H9 (cell line): ENCODE results near the gene SH3RF3. TPM values are rescaled to one million over a fixed set of nuclear protein-coding genes. Genes with fewer than 3 reads are reported as not detected.

ENCODE experiments used
- DNase-seq: peaks from one replicate; pipeline ENCODE4 v3.0.0-alpha.2; 2017
- H2AFZ ChIP-seq: one replicate; pipeline ENCODE4 v1.6.1; 2013; ENCODE audit warnings: mild to moderate bottlenecking, low read length, control low read depth, moderate library complexity
- H2AK5ac ChIP-seq: 2 replicates; pipeline ENCODE4 v1.6.1; 2013; ENCODE audit warnings: low read length, control low read depth, mixed read lengths; ENCODE audit not compliant: insufficient read length
- H2BK120ac ChIP-seq: one replicate; pipeline ENCODE4 v1.6.1; 2013; ENCODE audit warnings: low read depth, mild to moderate bottlenecking, low read length, control low read depth, inconsistent platforms; ENCODE audit not compliant: poor library complexity, severe bottlenecking
- H2BK12ac ChIP-seq: 2 replicates; pipeline ENCODE4 v1.6.1; 2013; ENCODE audit warnings: low read length, control low read depth, mixed read lengths, low read depth; ENCODE audit not compliant: insufficient read length
- H2BK15ac ChIP-seq: 2 replicates; pipeline ENCODE4 v1.6.1; 2013; ENCODE audit warnings: low read depth, low read length, control low read depth
- H2BK20ac ChIP-seq: one replicate; pipeline ENCODE4 v1.6.1; 2013; ENCODE audit warnings: low read depth, mild to moderate bottlenecking, low read length, control low read depth, inconsistent platforms; ENCODE audit not compliant: poor library complexity, severe bottlenecking
- H2BK5ac ChIP-seq: 2 replicates; pipeline ENCODE4 v1.6.1; 2013; ENCODE audit warnings: low read length, control low read depth, mixed read lengths; ENCODE audit not compliant: insufficient read length
- H3K14ac ChIP-seq: 2 replicates; pipeline ENCODE4 v1.6.1; 2013; ENCODE audit warnings: low read length, control low read depth; ENCODE audit not compliant: insufficient read depth
- H3K18ac ChIP-seq: 2 replicates; pipeline ENCODE4 v1.6.1; 2013; ENCODE audit warnings: low read depth, mild to moderate bottlenecking, mixed read lengths, low read length, control low read depth; ENCODE audit not compliant: insufficient read length
- H3K23ac ChIP-seq: 2 replicates; pipeline ENCODE4 v1.6.1; 2013; ENCODE audit warnings: low read length, control low read depth, mixed read lengths, low read depth; ENCODE audit not compliant: insufficient read length
- H3K23me2 ChIP-seq: 2 replicates; pipeline ENCODE4 v1.6.1; 2013; ENCODE audit warnings: low read depth, mild to moderate bottlenecking, mixed read lengths, low read length, control low read depth; ENCODE audit not compliant: insufficient read length, poor library complexity, severe bottlenecking
- H3K27ac ChIP-seq: 2 replicates; pipeline ENCODE4 v1.5.1; 2013; ENCODE audit warnings: low read length, control low read depth, mixed read lengths, low read depth; ENCODE audit not compliant: insufficient read length
- H3K27me3 ChIP-seq: 2 replicates; pipeline ENCODE4 v1.6.1; 2013; ENCODE audit warnings: low read length, control low read depth, inconsistent platforms; ENCODE audit not compliant: insufficient read depth
- H3K4ac ChIP-seq: 2 replicates; pipeline ENCODE4 v1.6.1; 2013; ENCODE audit warnings: low read depth, mild to moderate bottlenecking, control low read depth, inconsistent platforms, low read length, moderate library complexity
- H3K4me1 ChIP-seq: 2 replicates; pipeline ENCODE4 v1.6.1; 2013; ENCODE audit warnings: low read length, control low read depth, inconsistent platforms; ENCODE audit not compliant: insufficient read depth
- H3K4me2 ChIP-seq: 2 replicates; pipeline ENCODE4 v1.6.1; 2013; ENCODE audit warnings: low read length, control low read depth, mixed read lengths; ENCODE audit not compliant: insufficient read length, insufficient read depth
- H3K56ac ChIP-seq: 2 replicates; pipeline ENCODE4 v1.6.1; 2013; ENCODE audit warnings: low read depth, mild to moderate bottlenecking, mixed read lengths, low read length, control low read depth; ENCODE audit not compliant: insufficient read length
- H3K79me1 ChIP-seq: 2 replicates; pipeline ENCODE4 v1.6.1; 2013; ENCODE audit warnings: low read depth, mild to moderate bottlenecking, moderate library complexity, low read length, control low read depth, inconsistent platforms; ENCODE audit not compliant: insufficient read depth, poor library complexity, severe bottlenecking
- H3K79me2 ChIP-seq: 2 replicates; pipeline ENCODE4 v1.6.1; 2013; ENCODE audit warnings: low read length, control low read depth, inconsistent platforms; ENCODE audit not compliant: insufficient read depth
- H3K9ac ChIP-seq: 2 replicates; pipeline ENCODE4 v1.6.1; 2013; ENCODE audit warnings: low read length, control low read depth, mixed read lengths; ENCODE audit not compliant: insufficient read length; ENCODE audit errors: extremely low read depth
- H3K9me3 ChIP-seq: one replicate; pipeline ENCODE4 v1.6.1; 2013; ENCODE audit warnings: low read depth, low read length, inconsistent platforms; ENCODE audit not compliant: control insufficient read depth
- H3T11ph ChIP-seq: one replicate; pipeline ENCODE4 v1.6.1; 2013; ENCODE audit warnings: mild to moderate bottlenecking, low read length, control low read depth, inconsistent platforms
- H4K20me1 ChIP-seq: one replicate; pipeline ENCODE4 v1.6.1; 2013; ENCODE audit not compliant: control insufficient read depth, insufficient read length, insufficient read depth
- H4K5ac ChIP-seq: 2 replicates; pipeline ENCODE4 v1.6.1; 2013; ENCODE audit warnings: low read depth, mild to moderate bottlenecking, mixed read lengths, low read length, control low read depth; ENCODE audit not compliant: insufficient read length
- H4K8ac ChIP-seq: replicated peaks from 2 replicates; pipeline ENCODE4 v1.6.1; 2013; ENCODE audit warnings: low read length, control low read depth, mixed read lengths, low read depth; ENCODE audit not compliant: insufficient read length
- H4K91ac ChIP-seq: 2 replicates; pipeline ENCODE4 v1.6.1; 2013; ENCODE audit warnings: low read depth, mild to moderate bottlenecking, moderate library complexity, mixed read lengths, low read length, control low read depth; ENCODE audit not compliant: insufficient read length
- H3K27ac Mint-ChIP-seq, 3 experiments: 2 replicates in 2 of 3; 3 replicates in 1 of 3; pipeline ENCODE4 v1.8.0; 2020 to 2021; ENCODE audit warnings: mixed read lengths in 3 of 3, mild to moderate bottlenecking in 1 of 3, moderate library complexity in 1 of 3
- H3K27me3 Mint-ChIP-seq: 2 replicates; pipeline ENCODE4 v1.8.0; 2021; ENCODE audit warnings: low read depth, mild to moderate bottlenecking, moderate library complexity, mixed read lengths
- H3K36me3 Mint-ChIP-seq, 3 experiments: 2 replicates in 2 of 3; 3 replicates in 1 of 3; pipeline ENCODE4 v1.8.0; 2020 to 2021; ENCODE audit warnings: low read depth in 3 of 3, mixed read lengths in 3 of 3; ENCODE audit not compliant: insufficient read depth in 1 of 3
- H3K4me1 Mint-ChIP-seq, 2 experiments: 2 replicates each; pipeline ENCODE4 v1.8.0; 2020; ENCODE audit warnings: mixed read lengths in 2 of 2
- H3K4me3 Mint-ChIP-seq, 2 experiments: 2 replicates in 1 of 2; 3 replicates in 1 of 2; pipeline ENCODE4 v1.8.0; 2020 to 2021; ENCODE audit warnings: mild to moderate bottlenecking in 2 of 2, mixed read lengths in 2 of 2, moderate library complexity in 1 of 2
- H3K9me3 Mint-ChIP-seq, 2 experiments: 2 replicates in 1 of 2; 3 replicates in 1 of 2; pipeline ENCODE4 v1.8.0; 2020; ENCODE audit warnings: mild to moderate bottlenecking in 2 of 2, mixed read lengths in 2 of 2, moderate library complexity in 1 of 2
- CTCF ChIP-seq: fragments of 200-600 bp; sonication (generic); conservative IDR thresholded peaks from 3 replicates; pipeline ENCODE4 v1.8.0; 2021; ENCODE audit warnings: antibody characterized with exemption, mild to moderate bottlenecking
- WGBS: extraction: QIAGEN DNeasy Blood & Tissue Kit; methylation state at CpG from one replicate; pipeline ENCODE4 v1.1.7; 2013; ENCODE audit warnings: missing lambda C conversion rate, low lambda C conversion rate, mixed read lengths; ENCODE audit not compliant: insufficient read length; ENCODE audit errors: extremely low coverage; 5-methylcytosine and 5-hydroxymethylcytosine counted together
- total RNA-seq: library from RNA; stranded (reverse); gene quantifications from 2 replicates; pipeline ENCODE4 v1.2.1, GENCODE V29; 2021

Gene SH3RF3
- total RNA-seq, 1 experiment from 2014 or later: 0.46 TPM

GRCh38 chr2:109203246-109204011, 74.4 kb downstream of the SH3RF3 start:
- no peak overlapping the region for H2BK20ac ChIP-seq
- no peak overlapping the region for H3K4ac ChIP-seq
- H3K79me1 ChIP-seq: no peaks in the 10 kb centered on the region
- no peak overlapping the region for H3K9ac ChIP-seq
- H4K20me1 ChIP-seq: no peaks in the 10 kb centered on the region
- no peak overlapping the region for H2AFZ ChIP-seq
- no peak overlapping the region for H3K56ac ChIP-seq
- no peak overlapping the region for H4K91ac ChIP-seq
- Mint-ChIP-seq H3K27ac (no peak overlapping the region; a peak in 1 of 7 replicates), H3K4me1 (no peaks in the 10 kb centered on the region), H3K36me3 (no peaks in the 10 kb centered on the region), H3K27me3 (peaks cover 2% of the 10 kb centered on the region; the same call in 1 of the 2 replicates), H3K4me3 (no peak overlapping the region), H3K9me3 (peaks cover 0 to 4% of the 10 kb centered on the region in 2 experiments; a peak in 1 of 5 replicates)
- no peaks in the 10 kb centered on the region for H3K79me2 ChIP-seq
- H4K8ac ChIP-seq: no peak overlapping the region
- H3K27ac ChIP-seq: no peak overlapping the region
- no CpG with 5 or more reads among the region's 22 CpGs for WGBS
- H3K9me3 ChIP-seq: no peaks in the 10 kb centered on the region
- H4K5ac ChIP-seq: no peak overlapping the region
- no peaks in the 10 kb centered on the region for H3K23me2 ChIP-seq
- TF ChIP-seq CTCF: no peak
- no peak overlapping the region for H2AK5ac ChIP-seq
- no peak overlapping the region for H3K14ac ChIP-seq
- no peak overlapping the region for H2BK5ac ChIP-seq
- H3K27me3 ChIP-seq: no peaks in the 10 kb centered on the region
- no peak overlapping the region for H2BK120ac ChIP-seq
- no peak overlapping the region for H3K18ac ChIP-seq
- DNase-seq: no peak
- no peak overlapping the region for H2BK12ac ChIP-seq
- no peak overlapping the region for H3T11ph ChIP-seq
- no peak overlapping the region for H3K4me2 ChIP-seq
- no peak overlapping the region for H2BK15ac ChIP-seq
- no peaks in the 10 kb centered on the region for H3K4me1 ChIP-seq
- no peak overlapping the region for H3K23ac ChIP-seq
